ENCODE results near the gene PRKACA.

PRKACA gene

DNA sequence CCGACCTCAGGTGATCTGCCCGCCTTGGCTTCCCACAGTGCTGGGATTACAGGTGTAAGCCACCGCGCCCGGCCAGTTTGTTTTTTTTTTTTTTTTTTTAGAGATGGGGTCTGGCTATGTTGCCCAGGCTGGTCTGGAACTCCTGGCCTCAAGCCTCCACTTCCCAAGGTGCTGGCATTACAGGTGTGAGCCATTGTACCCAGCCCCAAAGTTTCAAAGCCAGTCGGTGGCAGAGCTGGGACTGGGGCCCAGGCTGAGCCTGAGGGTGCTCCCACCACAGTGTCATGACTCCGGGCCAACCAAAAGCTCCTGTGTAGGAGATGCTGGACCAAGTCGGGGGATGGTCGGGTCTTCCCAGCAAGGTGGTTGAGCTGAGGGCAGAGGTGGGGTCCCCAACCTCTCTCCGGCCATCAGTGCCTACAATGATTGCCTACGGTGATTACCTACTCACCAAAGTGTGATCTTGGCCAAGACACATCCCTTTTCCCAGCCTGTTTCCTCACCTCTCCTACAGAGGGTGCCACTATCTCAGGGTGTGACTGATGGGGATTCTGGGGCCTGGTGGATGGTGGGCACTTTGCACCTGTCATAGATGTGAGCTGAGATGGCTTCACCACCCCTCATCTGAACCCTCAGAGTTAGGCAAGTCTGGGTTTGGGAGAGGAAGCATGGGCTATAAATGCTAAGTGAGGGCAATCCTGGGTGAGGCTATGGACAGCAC lies 21.1 kb downstream of the PRKACA start:
- Histone ChIP-seq H3K4me1 (no peaks in the 10 kb centered on the region), H3K9me3 (peaks cover 6% of the 10 kb centered on the region), H3K36me3 (peaks cover 22% of the 10 kb centered on the region), H3K27me3 (no peaks in the 10 kb centered on the region), H3K4me3 (ENCODE audit: low read depth, low read length) (no peak overlapping the region)
- TF ChIP-seq, protein P1, sequence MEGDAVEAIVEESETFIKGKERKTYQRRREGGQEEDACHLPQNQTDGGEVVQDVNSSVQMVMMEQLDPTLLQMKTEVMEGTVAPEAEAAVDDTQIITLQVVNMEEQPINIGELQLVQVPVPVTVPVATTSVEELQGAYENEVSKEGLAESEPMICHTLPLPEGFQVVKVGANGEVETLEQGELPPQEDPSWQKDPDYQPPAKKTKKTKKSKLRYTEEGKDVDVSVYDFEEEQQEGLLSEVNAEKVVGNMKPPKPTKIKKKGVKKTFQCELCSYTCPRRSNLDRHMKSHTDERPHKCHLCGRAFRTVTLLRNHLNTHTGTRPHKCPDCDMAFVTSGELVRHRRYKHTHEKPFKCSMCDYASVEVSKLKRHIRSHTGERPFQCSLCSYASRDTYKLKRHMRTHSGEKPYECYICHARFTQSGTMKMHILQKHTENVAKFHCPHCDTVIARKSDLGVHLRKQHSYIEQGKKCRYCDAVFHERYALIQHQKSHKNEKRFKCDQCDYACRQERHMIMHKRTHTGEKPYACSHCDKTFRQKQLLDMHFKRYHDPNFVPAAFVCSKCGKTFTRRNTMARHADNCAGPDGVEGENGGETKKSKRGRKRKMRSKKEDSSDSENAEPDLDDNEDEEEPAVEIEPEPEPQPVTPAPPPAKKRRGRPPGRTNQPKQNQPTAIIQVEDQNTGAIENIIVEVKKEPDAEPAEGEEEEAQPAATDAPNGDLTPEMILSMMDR (IDR thresholded peaks at IDR 0.05; ENCODE audit: low read depth, low read length) = peak; percentile 30; the same call in 1 of the 2 replicates
- DNase-seq = no peak

DNA sequence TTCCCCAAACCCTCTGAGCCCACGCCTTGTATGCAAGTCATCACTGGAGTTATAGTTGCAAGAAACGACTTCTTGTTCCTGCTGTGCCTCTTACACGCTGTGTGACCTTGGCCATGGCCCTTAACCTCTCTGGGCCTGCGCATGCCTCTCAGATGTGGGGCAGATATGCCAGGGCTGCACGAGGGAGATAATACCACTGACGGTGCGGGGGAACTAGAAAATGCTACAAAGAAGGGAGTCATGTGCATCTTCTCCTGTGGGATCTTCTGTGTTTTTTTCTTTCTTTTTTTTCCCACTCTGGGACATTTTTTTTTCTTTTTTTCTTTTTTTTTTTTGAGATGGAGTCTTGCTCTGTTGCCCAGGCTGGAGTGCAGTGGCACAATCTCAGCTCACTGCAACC lies 22.7 kb downstream of the PRKACA start:
- 0 out of 2 replicates have a peak, but pooled peaks cover 12% of the 10 kb centered on the region for H3K36me3 ChIP-seq
- DNase-seq = no peak
- H3K4me3 ChIP-seq (ENCODE audit: low read depth, low read length) = no peak overlapping the region
- H3K9me3 ChIP-seq = peaks cover 6% of the 10 kb centered on the region
- no peaks in the 10 kb centered on the region for H3K4me1 ChIP-seq
- no peaks in the 10 kb centered on the region for H3K27me3 ChIP-seq
- TF ChIP-seq, protein P1 (IDR thresholded peaks at IDR 0.05; ENCODE audit: low read depth, low read length) = no peak

DNA sequence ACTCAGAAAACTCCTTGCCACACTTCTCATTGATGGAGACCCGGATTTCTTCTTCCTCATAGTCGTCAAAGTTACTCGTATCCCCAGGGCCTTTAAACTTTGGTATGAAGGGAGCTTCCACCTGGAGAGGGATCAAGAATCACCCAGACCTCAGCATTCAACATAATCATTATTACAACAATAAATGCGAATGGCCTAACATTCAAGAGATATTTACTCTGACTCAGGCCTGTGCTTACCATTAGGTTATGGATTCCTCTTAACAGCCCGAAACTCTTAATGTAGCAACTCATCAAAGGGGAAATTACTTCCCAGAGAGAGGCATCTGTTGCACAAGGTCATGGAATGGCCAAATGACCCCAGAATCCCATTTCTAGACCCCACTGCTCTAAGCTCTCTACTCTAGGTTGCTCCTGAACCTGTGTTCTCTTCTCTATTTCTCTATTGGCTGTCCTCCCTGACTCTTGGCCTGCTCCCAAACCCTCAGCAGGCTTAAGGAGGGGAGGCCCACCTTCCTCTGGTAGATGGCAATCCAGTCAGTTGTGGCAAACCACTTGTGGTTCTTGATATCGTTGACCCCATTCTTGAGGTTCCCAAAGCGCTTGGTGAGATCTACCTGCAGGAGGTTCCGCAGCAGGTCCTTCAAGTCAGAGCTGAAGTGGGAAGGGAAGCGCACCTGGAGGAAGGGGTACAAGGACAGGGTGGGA lies 24.3 kb downstream of the PRKACA start:
- TF ChIP-seq, protein P1 (IDR thresholded peaks at IDR 0.05; ENCODE audit: low read depth, low read length) = no peak
- H3K36me3 ChIP-seq = peaks cover 19% of the 10 kb centered on the region
- H3K4me1 ChIP-seq = no peaks in the 10 kb centered on the region
- DNase-seq = no peak
- no peak overlapping the region for H3K4me3 ChIP-seq (ENCODE audit: low read depth, low read length)
- no peaks in the 10 kb centered on the region for H3K27me3 ChIP-seq
- H3K9me3 ChIP-seq = peaks cover 6% of the 10 kb centered on the region

DNA sequence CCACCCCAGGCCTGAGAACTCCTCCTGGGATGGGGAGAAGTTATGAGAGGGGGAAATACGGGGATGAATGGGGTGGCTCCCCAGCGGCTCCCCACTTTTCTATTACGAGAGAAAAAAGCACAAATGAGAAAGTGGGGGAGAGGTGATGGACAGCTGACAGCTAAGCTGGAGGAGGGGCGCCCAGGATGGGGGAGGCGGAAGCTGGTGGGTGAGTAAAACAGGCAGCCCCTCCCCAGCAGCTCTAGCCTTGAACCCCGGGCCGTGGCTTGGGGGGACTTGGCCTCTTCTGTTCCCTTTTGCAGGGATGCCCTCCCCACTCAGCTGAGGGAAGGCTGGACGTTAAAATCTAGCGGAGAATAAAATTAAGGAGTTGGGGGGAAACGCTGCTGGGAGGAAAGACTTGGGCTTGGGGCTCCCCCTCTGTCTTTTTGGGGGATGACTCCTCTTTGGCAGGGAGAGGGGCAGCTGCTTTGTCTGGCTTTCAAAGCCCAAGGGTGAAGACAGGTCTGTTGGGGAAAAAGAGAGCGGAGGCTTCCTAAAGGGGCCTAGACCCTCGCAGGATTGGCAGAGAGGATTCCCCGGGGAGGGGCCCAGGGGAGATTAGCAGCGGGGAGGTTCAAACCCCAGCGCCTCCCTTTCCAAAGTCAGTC lies 25.6 kb downstream of the PRKACA start:
- DNase-seq = no peak
- Histone ChIP-seq H3K36me3 (peaks cover 15% of the 10 kb centered on the region), H3K27me3 (no peaks in the 10 kb centered on the region), H3K9me3 (peaks cover 6% of the 10 kb centered on the region), H3K4me3 (ENCODE audit: low read depth, low read length) (peak overlapping the region; percentile 69), H3K4me1 (no peaks in the 10 kb centered on the region)
- TF ChIP-seq, protein P1 (IDR thresholded peaks at IDR 0.05; ENCODE audit: low read depth, low read length) = no peak

DNA sequence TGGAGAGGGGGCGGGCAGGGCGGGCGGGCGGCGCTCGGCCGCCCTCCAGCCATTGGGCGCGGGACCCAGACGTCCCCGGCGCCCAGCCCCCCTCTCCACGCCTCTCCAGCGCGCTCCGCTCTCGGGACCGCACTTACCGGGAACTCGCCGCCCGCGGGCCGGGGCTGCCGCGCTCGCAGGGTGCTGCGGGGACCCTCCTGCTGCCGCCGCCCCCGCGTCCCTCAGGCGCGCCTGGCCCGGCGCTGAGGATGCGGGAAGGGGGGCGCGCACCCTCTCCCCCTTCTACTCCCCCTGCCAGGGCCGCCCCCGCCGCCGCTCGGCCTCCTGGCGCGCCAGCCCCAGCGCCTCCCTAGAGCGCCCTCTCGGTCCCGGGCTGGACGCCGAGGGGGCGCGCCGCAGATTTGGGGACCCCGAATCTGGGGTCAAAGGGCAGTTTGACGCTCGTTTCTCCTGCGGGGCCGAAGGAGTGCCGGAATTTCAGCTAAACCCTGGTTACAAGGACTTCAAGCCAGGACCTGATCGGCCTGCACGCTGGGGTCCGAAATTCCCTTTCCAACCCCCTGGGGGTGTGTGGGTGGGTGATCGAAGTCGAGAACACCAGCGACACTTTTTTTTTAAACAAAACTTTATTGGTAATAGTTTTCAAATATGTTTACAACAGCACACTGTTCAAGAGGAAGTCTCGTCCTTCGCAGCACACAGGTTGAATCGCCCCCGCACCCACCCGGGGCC lies 26.3 kb downstream of the PRKACA start:
- peak overlapping the region; percentile 69 for H3K4me3 ChIP-seq (ENCODE audit: low read depth, low read length)
- H3K27me3 ChIP-seq = no peaks in the 10 kb centered on the region
- peaks cover 11% of the 10 kb centered on the region for H3K36me3 ChIP-seq
- TF ChIP-seq, protein P1 (IDR thresholded peaks at IDR 0.05; ENCODE audit: low read depth, low read length) = peak; percentile 31
- peaks cover 6% of the 10 kb centered on the region for H3K9me3 ChIP-seq
- no peaks in the 10 kb centered on the region for H3K4me1 ChIP-seq
- peak; percentile 63 for DNase-seq

All from BE2C (cell line).